Measurements from ENCODE around the gene INAFM1. TPM values are rescaled to one million over a fixed set of nuclear protein-coding genes. Genes with fewer than 3 reads are reported as not detected.

The INAFM1 gene
- polyA plus RNA-seq, 1 of the 3 experiments (the other 2 are of a cell fraction) = 5.5 TPM

DNA sequence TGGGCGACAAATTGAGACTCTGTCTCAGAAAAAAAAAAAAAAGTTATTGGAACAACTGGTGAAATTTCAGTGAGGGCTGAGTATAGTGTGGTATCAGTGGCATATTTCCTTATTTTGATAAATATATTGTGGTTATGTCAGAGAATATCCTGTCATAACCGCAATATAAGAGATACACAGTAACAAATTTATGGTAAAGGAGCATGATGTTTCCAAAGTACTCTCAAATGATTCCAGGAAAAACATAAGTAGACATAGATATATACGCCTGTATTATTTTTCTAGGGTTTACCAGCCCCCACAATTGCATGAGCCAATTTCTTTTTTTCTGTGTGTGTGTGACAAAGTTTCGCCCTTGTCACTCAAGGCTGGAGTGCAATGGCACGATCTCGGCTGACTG, 29.3 kb downstream of the INAFM1 start:
- Histone ChIP-seq H3K9me3 (no peaks in the 10 kb centered on the region), H3K79me2 (ENCODE audit: insufficient read depth) (no peaks in the 10 kb centered on the region), H3K27me3 (ENCODE audit: insufficient read depth) (peaks cover 7% of the 10 kb centered on the region; the same call in 1 of the 2 replicates), H2AFZ (ENCODE audit: low read depth) (no peak overlapping the region), H4K20me1 (ENCODE audit: insufficient read depth) (no peaks in the 10 kb centered on the region), H3K4me2 (no peak overlapping the region), H3K9me2 (no peaks in the 10 kb centered on the region), H3K9ac (no peak overlapping the region), H3K4me3 (ENCODE audit: low read depth in 2 of 2, low read length in 1 of 2) (no peak overlapping the region), H3K27ac (ENCODE audit: low read depth in 2 of 2, low read length in 1 of 2) (no peak overlapping the region), H3K36me3 (replicated peaks in 1 of 2; ENCODE audit: control insufficient read depth in 1 of 2, insufficient read depth in 2 of 2, low read length in 1 of 2) (no peaks in the 10 kb centered on the region), H3F3A (replicated peaks; ENCODE audit: insufficient read depth) (peaks cover 10% of the 10 kb centered on the region), H3K4me1 (ENCODE audit: control insufficient read depth in 1 of 2, insufficient read depth in 2 of 2, low read depth in 1 of 2, low read length in 1 of 2) (no peaks in the 10 kb centered on the region; a peak in 1 of 4 replicates)
- no peak for DNase-seq
- WGBS (ENCODE audit: low lambda C conversion rate) = 90% methylated on average over 6 of the region's 6 CpGs
- TF ChIP-seq POLR2AphosphoS5 (IDR thresholded peaks at IDR 0.05; ENCODE audit: low read depth, low read length) = no peak
- TF ChIP-seq, protein P1, sequence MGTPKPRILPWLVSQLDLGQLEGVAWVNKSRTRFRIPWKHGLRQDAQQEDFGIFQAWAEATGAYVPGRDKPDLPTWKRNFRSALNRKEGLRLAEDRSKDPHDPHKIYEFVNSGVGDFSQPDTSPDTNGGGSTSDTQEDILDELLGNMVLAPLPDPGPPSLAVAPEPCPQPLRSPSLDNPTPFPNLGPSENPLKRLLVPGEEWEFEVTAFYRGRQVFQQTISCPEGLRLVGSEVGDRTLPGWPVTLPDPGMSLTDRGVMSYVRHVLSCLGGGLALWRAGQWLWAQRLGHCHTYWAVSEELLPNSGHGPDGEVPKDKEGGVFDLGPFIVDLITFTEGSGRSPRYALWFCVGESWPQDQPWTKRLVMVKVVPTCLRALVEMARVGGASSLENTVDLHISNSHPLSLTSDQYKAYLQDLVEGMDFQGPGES (IDR thresholded peaks at IDR 0.05; ENCODE audit: low read depth, low read length) = no peak
- no peak for TF ChIP-seq MXI1 (IDR thresholded peaks at IDR 0.05; ENCODE audit: low read depth, low read length)
- TF ChIP-seq FOXM1 (IDR thresholded peaks at IDR 0.05; ENCODE audit: low read depth) = no peak
- no peak for TF ChIP-seq ELF1 (IDR thresholded peaks at IDR 0.05)
- no peak for TF ChIP-seq GATA2 (CRISPR knock-in tag; IDR thresholded peaks at IDR 0.05)
- no peak for TF ChIP-seq RCOR1 (IDR thresholded peaks at IDR 0.05; ENCODE audit: low read length)
- no peak for TF ChIP-seq NFIC (IDR thresholded peaks at IDR 0.05; ENCODE audit: borderline replicate concordance)
- no peak for TF ChIP-seq EZH2phosphoT487 (IDR thresholded peaks at IDR 0.05; ENCODE audit: borderline replicate concordance, low read depth)
- TF ChIP-seq, protein P2, sequence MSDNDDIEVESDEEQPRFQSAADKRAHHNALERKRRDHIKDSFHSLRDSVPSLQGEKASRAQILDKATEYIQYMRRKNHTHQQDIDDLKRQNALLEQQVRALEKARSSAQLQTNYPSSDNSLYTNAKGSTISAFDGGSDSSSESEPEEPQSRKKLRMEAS (IDR thresholded peaks at IDR 0.05; ENCODE audit: low read depth) = no peak
- TF ChIP-seq YY1 (IDR thresholded peaks at IDR 0.05; ENCODE audit: low read depth) = no peak
- POLR2A ChIA-PET = no interaction called here
- CTCF ChIA-PET = interaction anchor here (0.6 to 1.4 kb wide), 8 partner anchors 10 to 617 kb away, joined by 3 to 6 read pairs (median 4); partner anchors contain the start of gene C5AR2

GRCh38 chr19:47305309-47305751, 30.6 kb downstream of the INAFM1 start:
- Histone ChIP-seq H4K20me1 (ENCODE audit: insufficient read depth) (no peaks in the 10 kb centered on the region), H2AFZ (ENCODE audit: low read depth) (peak overlapping the region; percentile 89), H3F3A (replicated peaks; ENCODE audit: insufficient read depth) (peaks cover 10% of the 10 kb centered on the region), H3K27ac (ENCODE audit: low read depth in 2 of 2, low read length in 1 of 2) (no peak overlapping the region), H3K79me2 (ENCODE audit: insufficient read depth) (no peaks in the 10 kb centered on the region), H3K9me2 (no peaks in the 10 kb centered on the region), H3K4me3 (ENCODE audit: low read depth in 2 of 2, low read length in 1 of 2) (peak overlapping the region in 1 of 2 experiments; percentile 42; a peak in 1 of 4 replicates), H3K4me1 (ENCODE audit: control insufficient read depth in 1 of 2, insufficient read depth in 2 of 2, low read depth in 1 of 2, low read length in 1 of 2) (no peaks in the 10 kb centered on the region; a peak in 1 of 4 replicates), H3K27me3 (ENCODE audit: insufficient read depth) (peaks cover 12% of the 10 kb centered on the region), H3K9me3 (no peaks in the 10 kb centered on the region), H3K4me2 (peak overlapping the region; percentile 73), H3K9ac (no peak overlapping the region), H3K36me3 (replicated peaks in 1 of 2; ENCODE audit: control insufficient read depth in 1 of 2, insufficient read depth in 2 of 2, low read length in 1 of 2) (no peaks in the 10 kb centered on the region)
- ChIA-PET POLR2A (no interaction called here), CTCF (interaction anchor here (0.6 to 2.5 kb wide), 28 partner anchors 9 to 1617 kb away, joined by 3 to 19 read pairs (median 4); partner anchors contain the start of genes DHX34 and INAFM1)
- peak; percentile 81 for DNase-seq
- 2% methylated on average over 14 of the region's 14 CpGs for WGBS (ENCODE audit: low lambda C conversion rate)
- TF ChIP-seq GATA2 (CRISPR knock-in tag; IDR thresholded peaks at IDR 0.05) (no peak), TAF1 (IDR thresholded peaks at IDR 0.05; ENCODE audit: borderline replicate concordance, low read depth, low read length) (no peak), JUND (IDR thresholded peaks at IDR 0.05) (no peak), RCOR1 (IDR thresholded peaks at IDR 0.05; ENCODE audit: low read length) (no peak), FOSL2 (IDR thresholded peaks at IDR 0.05; ENCODE audit: borderline replicate concordance, low read depth) (no peak), FOXM1 (IDR thresholded peaks at IDR 0.05; ENCODE audit: low read depth) (no peak), POLR2AphosphoS5 (IDR thresholded peaks at IDR 0.05; ENCODE audit: low read depth, low read length) (peak; percentile 27; the same call in 1 of the 2 replicates), GABPA (IDR thresholded peaks at IDR 0.05; ENCODE audit: low read depth) (no peak), TCF12 (IDR thresholded peaks at IDR 0.05) (peak; percentile 96), USF2 (IDR thresholded peaks at IDR 0.05; ENCODE audit: borderline replicate concordance, low read depth, low read length) (no peak), NRF1 (IDR thresholded peaks at IDR 0.05; ENCODE audit: low read depth, low read length) (no peak), SIN3A (IDR thresholded peaks at IDR 0.05; ENCODE audit: borderline replicate concordance, low read depth, low read length) (0 out of 2 replicates have a peak, but pooled peaks have one; percentile 61), ZBTB33 (IDR thresholded peaks at IDR 0.05; ENCODE audit: borderline replicate concordance, low read depth) (no peak), MEF2A (IDR thresholded peaks at IDR 0.05; ENCODE audit: borderline replicate concordance, low read depth) (no peak), NFIC (IDR thresholded peaks at IDR 0.05; ENCODE audit: borderline replicate concordance) (no peak)
- TF ChIP-seq, protein P3, sequence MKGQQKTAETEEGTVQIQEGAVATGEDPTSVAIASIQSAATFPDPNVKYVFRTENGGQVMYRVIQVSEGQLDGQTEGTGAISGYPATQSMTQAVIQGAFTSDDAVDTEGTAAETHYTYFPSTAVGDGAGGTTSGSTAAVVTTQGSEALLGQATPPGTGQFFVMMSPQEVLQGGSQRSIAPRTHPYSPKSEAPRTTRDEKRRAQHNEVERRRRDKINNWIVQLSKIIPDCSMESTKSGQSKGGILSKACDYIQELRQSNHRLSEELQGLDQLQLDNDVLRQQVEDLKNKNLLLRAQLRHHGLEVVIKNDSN (IDR thresholded peaks at IDR 0.05; ENCODE audit: borderline replicate concordance, low read depth) = no peak
- TF ChIP-seq, protein P1 (IDR thresholded peaks at IDR 0.05; ENCODE audit: low read depth, low read length) = no peak
